ENCODE results near the gene GDNF. TPM values are rescaled to one million over a fixed set of nuclear protein-coding genes. Genes with fewer than 3 reads are reported as not detected.

The GDNF gene
- total RNA-seq, 4 donors from 2014 or later = 2.0 to 10.1 (median 5.0) TPM

- TF ChIP-seq POLR2AphosphoS5 (IDR thresholded peaks at IDR 0.05) = no peak
- no peak for TF ChIP-seq EP300 (IDR thresholded peaks at IDR 0.05)
- no peak for TF ChIP-seq POLR2A (IDR thresholded peaks at IDR 0.05; ENCODE audit: low read depth)
- no peak for TF ChIP-seq CTCF (IDR thresholded peaks at IDR 0.05)
- Histone ChIP-seq H3K27ac (replicated peaks in 1 of 4) (no peak overlapping the region), H3K4me3 (no peak overlapping the region), H3K9me3 (peaks cover 0 to 4% (median 0%) of the 10 kb centered on the region in 4 donors), H3K4me1 (peaks cover 0 to 43% (median 36%) of the 10 kb centered on the region in 4 donors), H3K27me3 (no peaks in the 10 kb centered on the region), H3K36me3 (no peaks in the 10 kb centered on the region)
- intact Hi-C loops (cut with DNase I) = loop anchor here (5.0 kb wide), 1 partner anchor 65 kb away; no protein-coding TSS in a partner anchor
- 91% methylated on average over 2 of the region's 2 CpGs for WGBS
- DNase-seq (ENCODE audit: extremely low spot score) = no peak
These were observed 67.6 kb downstream of the GDNF start for GRCh38 chr5:37772255-37772654.

- Histone ChIP-seq H3K27me3 (no peaks in the 10 kb centered on the region), H3K4me1 (peaks cover 0 to 37% (median 32%) of the 10 kb centered on the region in 4 donors), H3K4me3 (no peak overlapping the region), H3K9me3 (peaks cover 0 to 4% (median 0%) of the 10 kb centered on the region in 4 donors), H3K36me3 (no peaks in the 10 kb centered on the region), H3K27ac (replicated peaks in 1 of 4) (peak overlapping the region; percentile 41 to 62 (median 54))
- TF ChIP-seq POLR2AphosphoS5 (IDR thresholded peaks at IDR 0.05) = no peak
- no peak for TF ChIP-seq POLR2A (IDR thresholded peaks at IDR 0.05; ENCODE audit: low read depth)
- DNase-seq (ENCODE audit: extremely low spot score) = no peak
- intact Hi-C loops (cut with DNase I) = loop anchor here (5.0 kb wide), 1 partner anchor 66 kb away; no protein-coding TSS in a partner anchor
- WGBS = 50% methylated on average over 2 of the region's 2 CpGs
These were observed 68.1 kb downstream of the GDNF start for GRCh38 chr5:37771731-37772130.

GRCh38 chr5:37771203-37771611, 68.6 kb downstream of the GDNF start:
- Histone ChIP-seq H3K36me3 (no peaks in the 10 kb centered on the region), H3K27ac (replicated peaks in 1 of 4) (peak overlapping the region; percentile 41 to 62 (median 54)), H3K9me3 (peaks cover 0 to 4% (median 0%) of the 10 kb centered on the region in 4 donors), H3K27me3 (no peaks in the 10 kb centered on the region), H3K4me1 (peaks cover 0 to 32% (median 27%) of the 10 kb centered on the region in 4 donors), H3K4me3 (no peak overlapping the region)
- TF ChIP-seq POLR2AphosphoS5 (IDR thresholded peaks at IDR 0.05) (peak in 1 of 2 donors; percentile 21), EP300 (IDR thresholded peaks at IDR 0.05) (no peak)
- intact Hi-C loops (cut with DNase I) = loop anchor here (5.0 kb wide), 1 partner anchor 66 kb away; no protein-coding TSS in a partner anchor
- DNase-seq (ENCODE audit: extremely low spot score) = peak; percentile 77
- 48% methylated on average over 3 of the region's 3 CpGs for WGBS

- DNase-seq (ENCODE audit: extremely low spot score) = no peak
- Histone ChIP-seq H3K27me3 (no peaks in the 10 kb centered on the region), H3K4me3 (no peak overlapping the region), H3K4me1 (peaks cover 0 to 28% (median 25%) of the 10 kb centered on the region in 4 donors), H3K27ac (replicated peaks in 1 of 4) (peak overlapping the region; percentile 41 to 62 (median 54)), H3K9me3 (peaks cover 0 to 4% (median 0%) of the 10 kb centered on the region in 4 donors), H3K36me3 (no peaks in the 10 kb centered on the region)
- WGBS = 29% methylated on average over 1 of the region's 1 CpG
- TF ChIP-seq POLR2AphosphoS5 (IDR thresholded peaks at IDR 0.05) = no peak
- no peak for TF ChIP-seq CTCF (IDR thresholded peaks at IDR 0.05)
- no peak for TF ChIP-seq POLR2A (IDR thresholded peaks at IDR 0.05; ENCODE audit: low read depth)
- TF ChIP-seq EP300 (IDR thresholded peaks at IDR 0.05) = no peak
- intact Hi-C loops (cut with DNase I) = loop anchor here (5.0 kb wide), 1 partner anchor 67 kb away; no protein-coding TSS in a partner anchor
These were observed 69.1 kb downstream of the GDNF start for GRCh38 chr5:37770786-37771185.

GRCh38 chr5:37769840-37770239, 70.0 kb downstream of the GDNF start:
- no peak for DNase-seq (ENCODE audit: extremely low spot score)
- Histone ChIP-seq H3K9me3 (peaks cover 0 to under 1% (median 0%) of the 10 kb centered on the region in 4 donors), H3K4me3 (no peak overlapping the region), H3K27me3 (no peaks in the 10 kb centered on the region), H3K4me1 (peaks cover 0 to 27% (median 25%) of the 10 kb centered on the region in 4 donors), H3K27ac (replicated peaks in 1 of 4) (peak overlapping the region in 2 of 4 donors; percentile 57 to 62), H3K36me3 (no peaks in the 10 kb centered on the region)
- TF ChIP-seq POLR2AphosphoS5 (IDR thresholded peaks at IDR 0.05) (no peak), POLR2A (IDR thresholded peaks at IDR 0.05; ENCODE audit: low read depth) (no peak), CTCF (IDR thresholded peaks at IDR 0.05) (no peak), EP300 (IDR thresholded peaks at IDR 0.05) (no peak)
- intact Hi-C loops (cut with DNase I) = loop anchor here (5.0 kb wide), 1 partner anchor 67 kb away; no protein-coding TSS in a partner anchor
- WGBS = 100% methylated on average over 1 of the region's 1 CpG
